H1 (cell line): Measurements from ENCODE around the gene PARP1. TPM values are rescaled to one million over a fixed set of nuclear protein-coding genes. Genes with fewer than 3 reads are reported as not detected.

ENCODE experiments used
- CTCF ChIA-PET: fragments of 300-600 bp; sonication (Branson Sonifier 250); formaldehyde crosslinking; loops from one replicate; lab custom pipeline; 2021; ENCODE audit not compliant: partially characterized antibody; lab: Charles Lee
- POLR2A ChIA-PET: fragments of 300-600 bp; sonication (Branson Sonifier 250); formaldehyde crosslinking; loops from one replicate; lab custom pipeline; 2021; ENCODE audit warnings: inconsistent platforms; ENCODE audit not compliant: partially characterized antibody; lab: Charles Lee
- DNase-seq, 2 experiments: peaks; one replicate each; pipeline versions ENCODE4 v3.0.0 to v3.0.0-alpha.2; 2010 to 2022; ENCODE audit warnings: low spot score in 2 of 2, low read depth in 1 of 2, mixed read lengths in 1 of 2
- FAIRE-seq: peaks from 2 replicates; lab custom pipeline; 2011; peaks lifted over from hg19 to GRCh38; lab: Jason Lieb, UNC
- H2AFZ ChIP-seq: 2 replicates; pipeline ENCODE4 v1.8.1; 2012; ENCODE audit warnings: low read length, inconsistent platforms
- H2AK5ac ChIP-seq: 2 replicates; pipeline ENCODE4 v1.6.1; 2013; ENCODE audit warnings: low read depth, low read length
- H2BK120ac ChIP-seq: replicated peaks from 2 replicates; pipeline ENCODE3; 2013; ENCODE audit warnings: low read depth, low read length, inconsistent platforms
- H2BK12ac ChIP-seq: 2 replicates; pipeline ENCODE4 v1.6.1; 2013; ENCODE audit warnings: low read depth, low read length
- H2BK15ac ChIP-seq: 2 replicates; pipeline ENCODE4 v1.6.1; 2013; ENCODE audit warnings: low read length
- H2BK20ac ChIP-seq: 2 replicates; pipeline ENCODE4 v1.6.1; 2013; ENCODE audit warnings: low read length
- H2BK5ac ChIP-seq: 2 replicates; pipeline ENCODE4 v1.6.1; 2013; ENCODE audit warnings: low read depth, low read length
- H3K14ac ChIP-seq: 2 replicates; pipeline ENCODE4 v1.6.1; 2013; ENCODE audit warnings: inconsistent platforms; ENCODE audit not compliant: insufficient read length
- H3K18ac ChIP-seq: 2 replicates; pipeline ENCODE4 v1.6.1; 2013; ENCODE audit warnings: low read length; ENCODE audit errors: extremely low read depth
- H3K23ac ChIP-seq: 2 replicates; pipeline ENCODE4 v1.6.1; 2013; ENCODE audit warnings: inconsistent platforms; ENCODE audit not compliant: insufficient read length
- H3K23me2 ChIP-seq: 2 replicates; pipeline ENCODE4 v1.6.1; 2013; ENCODE audit warnings: low read depth, low read length
- H3K27ac ChIP-seq: 2 replicates; pipeline ENCODE4 v1.6.1; 2011; ENCODE audit warnings: low read depth, low read length, inconsistent platforms
- H3K27me3 ChIP-seq, 4 experiments: replicated peaks in 1 of 4; 1 replicate in 1 of 4; 2 replicates in 3 of 4; pipeline versions ENCODE4 v1.6.1 to v1.8.1; 2011 to 2013; ENCODE audit warnings: low read length in 3 of 4, mild to moderate bottlenecking in 3 of 4, inconsistent platforms in 2 of 4, mixed read lengths in 2 of 4, moderate library complexity in 1 of 4; ENCODE audit not compliant: control insufficient read depth in 3 of 4, insufficient read depth in 3 of 4; ENCODE audit errors: extremely low read depth in 1 of 4
- H3K36me3 ChIP-seq, 4 experiments: 2 replicates each; pipeline versions ENCODE4 v1.6.1 to v1.8.1; 2011 to 2013; ENCODE audit warnings: mild to moderate bottlenecking in 4 of 4, low read length in 3 of 4, moderate library complexity in 2 of 4, control low read depth in 1 of 4, inconsistent platforms in 1 of 4; ENCODE audit not compliant: insufficient read depth in 4 of 4, control insufficient read depth in 2 of 4
- H3K4ac ChIP-seq: replicated peaks from 2 replicates; pipeline ENCODE3; 2013; ENCODE audit warnings: low read length, low read depth, mixed read lengths, inconsistent platforms; ENCODE audit not compliant: insufficient read length
- H3K4me1 ChIP-seq, 4 experiments: replicated peaks in 1 of 4; 1 replicate in 1 of 4; 2 replicates in 3 of 4; pipeline versions ENCODE4 v1.6.1 to v1.8.1; 2011 to 2013; ENCODE audit warnings: low read length in 3 of 4, inconsistent platforms in 2 of 4, mixed read lengths in 1 of 4; ENCODE audit not compliant: insufficient read depth in 4 of 4, control insufficient read depth in 3 of 4
- H3K4me2 ChIP-seq, 2 experiments: 2 replicates each; pipeline versions ENCODE4 v1.6.1 to v1.8.1; 2011 to 2013; ENCODE audit warnings: low read depth in 2 of 2, low read length in 2 of 2, control low read depth in 1 of 2, inconsistent platforms in 1 of 2, mild to moderate bottlenecking in 1 of 2; ENCODE audit not compliant: insufficient read depth in 1 of 2
- H3K4me3 ChIP-seq, 4 experiments: fragments of 200-600, 300-600 bp in 1 of 4; sonication (generic), shearing (Covaris generic), sonication (Bioruptor Twin) in 1 of 4; 2 replicates each; pipeline versions ENCODE4 v1.5.1 to v1.8.1; 2011 to 2016; ENCODE audit warnings: low read length in 4 of 4, low read depth in 3 of 4, control low read depth in 2 of 4, inconsistent platforms in 2 of 4, mild to moderate bottlenecking in 2 of 4, mixed read lengths in 1 of 4, moderate library complexity in 1 of 4; ENCODE audit not compliant: insufficient read depth in 2 of 4; ENCODE audit errors: extremely low read depth in 1 of 4
- H3K56ac ChIP-seq: replicated peaks from 2 replicates; pipeline ENCODE3; 2013; ENCODE audit warnings: low read depth, mild to moderate bottlenecking, mixed read lengths, low read length, inconsistent platforms; ENCODE audit not compliant: insufficient read length
- H3K79me1 ChIP-seq: 2 replicates; pipeline ENCODE4 v1.6.1; 2013; ENCODE audit warnings: low read depth, low read length, control low read depth
- H3K79me2 ChIP-seq, 2 experiments: 2 replicates each; pipeline versions ENCODE4 v1.6.1 to v1.8.1; 2012 to 2013; ENCODE audit warnings: low read length in 2 of 2, mild to moderate bottlenecking in 2 of 2, inconsistent platforms in 1 of 2; ENCODE audit not compliant: insufficient read depth in 2 of 2, control insufficient read depth in 1 of 2
- H3K9ac ChIP-seq, 4 experiments: replicated peaks in 1 of 4; 1 replicate in 1 of 4; 2 replicates in 3 of 4; pipeline versions ENCODE4 v1.6.1 to v1.8.1; 2011 to 2013; ENCODE audit warnings: low read depth in 3 of 4, low read length in 3 of 4, control low read depth in 2 of 4, mild to moderate bottlenecking in 2 of 4, moderate library complexity in 2 of 4, inconsistent platforms in 1 of 4; ENCODE audit errors: extremely low read depth in 1 of 4
- H3K9me3 ChIP-seq, 2 experiments: 2 replicates each; pipeline versions ENCODE4 v1.6.1 to v1.8.1; 2012 to 2013; ENCODE audit warnings: mild to moderate bottlenecking in 2 of 2, moderate library complexity in 2 of 2, control low read depth in 1 of 2, inconsistent platforms in 1 of 2, low read depth in 1 of 2, low read length in 1 of 2, mixed read lengths in 1 of 2; ENCODE audit not compliant: insufficient read depth in 2 of 2
- H4K20me1 ChIP-seq, 2 experiments: replicated peaks in 1 of 2; 2 replicates each; pipeline versions ENCODE3 to v1.8.1; 2011 to 2013; ENCODE audit warnings: inconsistent platforms in 2 of 2, low read length in 2 of 2, mild to moderate bottlenecking in 1 of 2; ENCODE audit not compliant: insufficient read depth in 2 of 2, control insufficient read depth in 1 of 2
- H4K5ac ChIP-seq: 2 replicates; pipeline ENCODE4 v1.6.1; 2013; ENCODE audit warnings: low read length, low read depth, mixed read lengths, inconsistent platforms; ENCODE audit not compliant: insufficient read length
- H4K8ac ChIP-seq: 2 replicates; pipeline ENCODE4 v1.8.0; 2013; ENCODE audit warnings: mild to moderate bottlenecking, moderate library complexity, low read length, inconsistent platforms; ENCODE audit not compliant: insufficient read depth; ENCODE audit errors: extremely low read depth
- H4K91ac ChIP-seq: replicated peaks from 2 replicates; pipeline ENCODE3; 2013; ENCODE audit warnings: low read length, mixed read lengths, inconsistent platforms; ENCODE audit not compliant: insufficient read length
- ASH2L ChIP-seq: fragments of 200-600, 300-600 bp; sonication (generic); IDR thresholded peaks from one replicate; pipeline ENCODE4 v1.7.1; 2017; ENCODE audit warnings: low read length
- GABPA ChIP-seq: IDR thresholded peaks from 2 replicates; pipeline ENCODE4 v1.6.1; 2011; ENCODE audit warnings: mild to moderate bottlenecking, low read length, moderate library complexity, borderline replicate concordance; ENCODE audit not compliant: insufficient read depth
- NANOG ChIP-seq: IDR thresholded peaks from 2 replicates; pipeline ENCODE4 v1.6.1; 2011; ENCODE audit warnings: low read length, low read depth, mild to moderate bottlenecking, inconsistent platforms; ENCODE audit not compliant: insufficient read depth, poor library complexity, severe bottlenecking
- SAP30 ChIP-seq: fragments of 300-600 bp; sonication (generic); IDR thresholded peaks from 2 replicates; pipeline ENCODE4 v1.7.1; 2012; ENCODE audit warnings: low read length, moderate library complexity, mild to moderate bottlenecking, inconsistent platforms; ENCODE audit not compliant: insufficient read depth, insufficient replicate concordance
- WGBS, 2 experiments: shearing (Covaris generic) in 1 of 2; methylation state at CpG; one replicate each; pipeline versions ENCODE4 v1.1.6 to v1.1.7; 2013 to 2015; ENCODE audit warnings: low lambda C conversion rate in 2 of 2, mixed read lengths in 2 of 2, inconsistent platforms in 1 of 2, low coverage in 1 of 2, missing lambda C conversion rate in 1 of 2; ENCODE audit not compliant: insufficient replicate concordance in 2 of 2, insufficient coverage in 1 of 2, insufficient read length in 1 of 2; ENCODE audit errors: extremely low coverage in 1 of 2, missing lambda C conversion rate in 1 of 2; 5-methylcytosine and 5-hydroxymethylcytosine counted together
- polyA plus RNA-seq, 7 experiments: library from polyadenylated mRNA; depleted of rRNA in 3 of 7; stranded (reverse) in 5 of 7; unstranded in 2 of 7; fragments of >200 nt in 5 of 7; fragments of 200-250 nt in 2 of 7; gene quantifications; 1 replicate in 5 of 7; 2 replicates in 1 of 7; 4 replicates in 1 of 7; pipeline versions ENCODE4 v1.2.1 to v1.2.3, GENCODE V29; 2011 to 2013; ENCODE audit warnings: missing spikeins in 2 of 7, mixed read lengths in 2 of 7
- total RNA-seq: library from RNA; stranded (reverse); fragmentation: NEBNext Ultra II Directional; extraction: Animal tissue kit (Norgen Biotek cat#: 25700); gene quantifications from 2 replicates; pipeline ENCODE4 v1.2.1, GENCODE V29; 2021

PARP1 gene
- total and polyA plus RNA-seq, 2 of the 8 experiments (the other 6 are each of a cell fraction or from before 2014, with no cell fraction given) = 416 to 441 TPM

DNA sequence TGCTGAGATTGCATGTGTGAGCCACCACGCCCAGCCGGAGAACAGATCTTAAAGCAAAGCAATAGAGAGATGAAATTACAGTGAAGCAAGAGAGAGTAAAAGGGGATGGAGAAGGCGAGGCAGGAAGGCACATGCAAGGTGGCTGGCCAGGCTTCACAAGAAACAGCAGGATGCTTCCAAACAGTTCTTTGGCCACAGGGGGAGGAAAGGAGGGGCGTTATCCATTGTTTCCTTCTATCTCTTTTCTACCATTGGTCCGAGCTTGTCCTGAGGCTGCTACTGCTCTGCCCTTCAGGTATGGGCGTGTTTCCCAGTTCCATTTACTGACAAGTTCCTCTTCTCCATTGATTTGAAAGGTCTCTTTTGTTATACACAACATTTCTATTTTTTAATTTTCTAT, 33.7 kb upstream of the PARP1 start:
- Histone ChIP-seq H3K4me1 (peaks cover 0 to 9% (median 7%) of the 10 kb centered on the region in 4 experiments; a peak in 6 of 7 replicates), H3K79me2 (no peaks in the 10 kb centered on the region), H3K36me3 (no peaks in the 10 kb centered on the region), H3K23ac (no peak overlapping the region), H2BK20ac (no peak overlapping the region), H4K5ac (no peak overlapping the region), H3K4me3 (no peak overlapping the region), H3K56ac (no peak overlapping the region), H2BK12ac (no peak overlapping the region), H2BK120ac (no peak overlapping the region), H2AK5ac (no peak overlapping the region), H3K9me3 (no peaks in the 10 kb centered on the region), H3K14ac (no peak overlapping the region), H3K27me3 (peaks cover 0 to 2% (median 0%) of the 10 kb centered on the region in 4 experiments; a peak in 1 of 7 replicates), H2BK15ac (no peak overlapping the region), H3K9ac (no peak overlapping the region), H3K27ac (no peak overlapping the region), H3K4ac (no peak overlapping the region), H4K91ac (no peak overlapping the region), H3K4me2 (no peak overlapping the region), H2BK5ac (no peak overlapping the region), H4K8ac (no peak overlapping the region), H3K23me2 (no peaks in the 10 kb centered on the region), H3K79me1 (no peaks in the 10 kb centered on the region), H2AFZ (no peak overlapping the region), H4K20me1 (no peaks in the 10 kb centered on the region), H3K18ac (no peak overlapping the region)
- ChIA-PET CTCF (interaction anchor here (0.5 to 3.9 kb wide), 5 partner anchors 16 to 342 kb away, joined by 3 to 28 read pairs (median 3); partner anchors contain the start of gene PARP1), POLR2A (no interaction called here)
- no peak for FAIRE-seq
- no peak for DNase-seq
- WGBS, 2 experiments = 90% methylated on average over 6 of the region's 6 CpGs; no CpG with 5 or more reads in 1 of the 2 experiments
- no peak for TF ChIP-seq GABPA
- no peak for TF ChIP-seq ASH2L
- no peak for TF ChIP-seq NANOG
- TF ChIP-seq SAP30 = no peak
